GM13976 (cell line): ENCODE measurements around the gene CAB39L.

ENCODE experiments used
- DNase-seq: peaks from one replicate; pipeline ENCODE4 v3.0.0; 2012; ENCODE audit warnings: low spot score
- in situ Hi-C: fragments of 300-500 bp; cut with MboI; formaldehyde crosslinking; loops from one replicate; pipeline ENCODE4 v1.12.0; 2022; ENCODE audit warnings: low sequenced_read_pairs, mixed read lengths, inconsistent platforms; ENCODE audit not compliant: unreplicated experiment
- TF ChIP-seq, protein P1 (sequence below): IDR thresholded peaks from 2 replicates; pipeline ENCODE4 v1.5.1; 2012; ENCODE audit warnings: borderline replicate concordance, mild to moderate bottlenecking; ENCODE audit not compliant: insufficient read depth; ENCODE audit errors: extremely low read depth, missing control alignments, control extremely low read depth

The CAB39L gene

DNA sequence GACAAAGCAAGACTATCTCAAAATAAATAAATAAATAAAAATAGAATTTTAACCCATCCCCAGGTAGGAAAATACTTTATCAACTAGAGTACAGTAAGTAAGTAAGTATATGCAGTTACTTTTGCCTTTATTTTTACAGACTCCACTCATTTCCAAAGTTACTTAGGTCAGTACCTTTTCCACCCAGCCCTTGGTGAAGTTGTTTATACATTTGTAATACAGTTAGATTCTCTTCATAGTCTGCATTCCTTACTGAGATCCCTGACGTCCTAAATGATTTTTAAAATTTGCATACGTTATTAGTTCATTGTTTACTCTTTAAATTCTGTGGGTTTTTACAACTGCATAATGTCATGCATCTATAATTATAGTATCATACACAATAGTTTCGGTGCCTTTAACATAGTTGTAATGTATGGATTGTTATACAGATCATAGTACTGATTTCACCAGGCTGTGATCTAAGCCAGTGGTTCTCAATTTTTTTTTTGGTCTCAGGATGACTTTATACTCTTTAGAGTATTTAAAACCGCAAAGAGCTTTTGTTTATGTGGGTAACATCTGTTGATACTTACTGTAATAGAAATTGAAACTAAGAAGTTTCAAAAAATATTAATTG lies 10.6 kb upstream of the CAB39L start:
- in situ Hi-C loops = no loop called here
- peak; percentile 56 for DNase-seq
- TF ChIP-seq, protein P1, sequence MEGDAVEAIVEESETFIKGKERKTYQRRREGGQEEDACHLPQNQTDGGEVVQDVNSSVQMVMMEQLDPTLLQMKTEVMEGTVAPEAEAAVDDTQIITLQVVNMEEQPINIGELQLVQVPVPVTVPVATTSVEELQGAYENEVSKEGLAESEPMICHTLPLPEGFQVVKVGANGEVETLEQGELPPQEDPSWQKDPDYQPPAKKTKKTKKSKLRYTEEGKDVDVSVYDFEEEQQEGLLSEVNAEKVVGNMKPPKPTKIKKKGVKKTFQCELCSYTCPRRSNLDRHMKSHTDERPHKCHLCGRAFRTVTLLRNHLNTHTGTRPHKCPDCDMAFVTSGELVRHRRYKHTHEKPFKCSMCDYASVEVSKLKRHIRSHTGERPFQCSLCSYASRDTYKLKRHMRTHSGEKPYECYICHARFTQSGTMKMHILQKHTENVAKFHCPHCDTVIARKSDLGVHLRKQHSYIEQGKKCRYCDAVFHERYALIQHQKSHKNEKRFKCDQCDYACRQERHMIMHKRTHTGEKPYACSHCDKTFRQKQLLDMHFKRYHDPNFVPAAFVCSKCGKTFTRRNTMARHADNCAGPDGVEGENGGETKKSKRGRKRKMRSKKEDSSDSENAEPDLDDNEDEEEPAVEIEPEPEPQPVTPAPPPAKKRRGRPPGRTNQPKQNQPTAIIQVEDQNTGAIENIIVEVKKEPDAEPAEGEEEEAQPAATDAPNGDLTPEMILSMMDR = no peak

DNA sequence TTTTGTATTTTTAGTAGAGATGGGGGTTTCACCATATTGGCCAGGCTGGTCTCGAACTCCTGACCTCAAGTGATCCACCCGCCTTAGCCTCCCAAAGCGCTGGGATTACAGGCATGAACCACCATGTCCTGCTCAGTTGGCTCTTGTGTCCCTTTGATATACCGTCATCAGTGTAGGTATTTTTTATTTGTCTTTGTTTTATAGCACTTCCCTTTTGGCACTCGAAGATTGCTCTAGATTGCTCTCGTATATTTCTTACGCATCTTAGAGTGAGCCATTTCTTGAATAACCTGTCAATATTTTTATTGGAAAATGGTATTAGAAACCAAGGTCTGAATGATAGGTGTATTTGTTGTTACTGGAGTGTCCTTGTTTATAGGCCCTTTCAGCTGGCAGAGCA lies 9.6 kb upstream of the CAB39L start:
- DNase-seq = no peak
- TF ChIP-seq, protein P1 = no peak
- in situ Hi-C loops = no loop called here

DNA sequence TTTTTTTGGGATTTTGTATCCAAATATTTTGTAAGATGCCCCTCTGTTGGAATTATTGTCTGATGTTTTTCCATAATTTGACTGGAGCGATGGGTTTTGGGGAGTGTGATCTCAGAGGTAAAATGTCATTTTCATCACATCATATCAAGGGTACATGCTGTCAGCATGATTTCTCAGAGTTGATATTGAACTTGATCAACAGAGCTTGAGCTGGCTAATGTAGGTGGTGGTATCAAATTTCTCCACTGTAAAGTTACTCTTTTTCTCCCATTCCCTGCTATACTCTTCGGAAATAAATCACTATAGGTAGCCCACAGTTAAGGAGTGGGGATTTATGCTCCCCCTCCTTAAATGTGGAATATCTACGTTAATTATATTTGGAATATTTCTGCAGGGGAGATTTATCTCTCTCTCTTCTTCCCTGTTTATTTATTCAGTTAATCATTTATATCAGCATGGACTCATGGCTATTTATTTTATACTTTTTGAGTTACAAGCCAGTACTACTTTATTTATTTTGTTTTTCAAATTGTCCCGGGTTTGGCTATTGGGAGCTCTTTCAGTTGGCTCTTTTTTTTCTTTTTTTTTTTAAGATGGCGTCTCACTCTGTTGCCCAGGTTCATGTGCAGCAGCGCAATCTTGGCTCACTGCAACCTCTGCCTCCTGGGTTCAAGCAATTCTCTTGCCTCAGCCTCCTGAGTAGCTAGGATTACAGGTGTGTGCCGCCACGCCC lies 9.0 kb upstream of the CAB39L start:
- in situ Hi-C loops = no loop called here

DNA sequence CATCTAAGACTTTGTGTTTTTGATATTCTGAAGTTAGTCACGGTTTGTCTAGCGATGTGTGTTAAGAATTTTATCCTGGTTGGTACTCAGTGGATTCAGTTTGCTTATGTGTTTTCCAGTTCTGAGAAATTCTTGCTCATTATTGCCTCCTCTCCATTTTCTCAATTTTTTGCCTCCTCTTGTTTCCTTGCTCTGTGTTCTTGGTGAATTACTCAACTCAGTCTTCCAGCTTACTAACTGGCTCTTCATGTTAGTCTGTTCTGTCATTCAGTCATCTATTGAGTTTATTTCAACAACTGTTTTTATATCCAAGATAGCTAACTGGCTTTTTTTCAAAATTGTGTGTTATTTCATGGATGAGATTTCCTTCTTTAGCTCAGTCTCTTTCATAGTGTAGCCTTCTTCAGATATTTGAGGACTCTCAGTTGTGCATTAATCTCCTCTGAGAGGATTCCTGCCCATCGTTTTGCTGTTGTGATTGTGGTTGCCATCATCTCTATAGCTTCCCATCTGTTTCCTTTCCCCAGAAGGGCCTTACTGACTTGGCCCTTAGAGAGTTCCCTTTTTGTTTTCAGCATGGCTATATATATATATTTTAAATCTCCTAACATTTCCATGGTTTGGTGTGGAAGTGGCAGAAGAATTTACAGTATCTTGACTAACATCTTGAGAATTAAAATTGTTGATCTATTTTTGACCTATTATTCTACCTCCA lies 6.4 kb upstream of the CAB39L start:
- in situ Hi-C loops = no loop called here
- no peak for DNase-seq
- TF ChIP-seq, protein P1 = no peak

More for the DNA sequence above, 9.0 kb upstream of the CAB39L start:
- TF ChIP-seq, protein P1 = no peak
- no peak for DNase-seq

DNA sequence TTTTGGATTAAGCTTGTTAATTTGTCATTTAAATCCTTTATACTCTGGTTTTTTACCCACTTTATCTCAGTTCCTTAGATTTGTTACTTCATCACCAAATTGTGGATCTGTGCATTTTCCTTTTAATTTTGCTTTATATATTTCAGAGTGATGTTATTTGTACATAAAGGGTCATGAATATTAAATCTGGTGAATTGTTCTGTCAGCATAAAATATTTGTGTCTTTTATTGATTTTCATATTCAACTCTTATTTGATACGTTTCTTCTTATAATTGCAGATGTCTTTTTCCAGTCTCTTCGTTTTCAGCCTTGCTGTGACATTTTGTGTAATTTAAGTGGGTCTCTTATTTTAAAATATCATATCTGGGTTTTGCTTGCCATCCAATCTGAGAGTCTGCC lies 4.9 kb upstream of the CAB39L start:
- no peak for DNase-seq
- TF ChIP-seq, protein P1 = no peak
- in situ Hi-C loops = no loop called here

DNA sequence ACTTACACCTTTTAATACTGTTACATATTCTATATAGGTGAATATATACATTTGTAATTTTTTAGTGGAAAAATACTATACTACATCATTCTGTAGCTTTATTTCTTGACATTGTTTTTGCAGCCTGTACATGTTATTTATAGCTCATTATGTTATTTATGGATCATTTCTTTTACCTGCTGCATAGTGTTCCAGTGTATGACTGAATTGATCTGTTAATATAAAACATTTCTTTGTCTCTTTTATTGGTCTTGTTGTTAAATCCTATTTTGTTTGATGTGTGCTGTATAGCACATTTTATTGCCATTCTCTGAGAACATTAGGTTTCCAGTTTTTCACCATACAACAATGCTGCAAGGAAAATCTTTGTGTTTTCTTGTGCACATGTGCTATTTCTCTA lies 2.6 kb upstream of the CAB39L start:
- TF ChIP-seq, protein P1 = no peak
- DNase-seq = no peak
- in situ Hi-C loops = no loop called here
